PC-9 (cell line): ENCODE measurements around the gene HEY2.

ENCODE experiments used
- EZH2 ChIP-seq: fragments of 200-600 bp; sonication (generic); IDR thresholded peaks from 2 replicates; pipeline ENCODE4 v1.8.0; 2017; ENCODE audit warnings: antibody characterized with exemption, low read depth
- TF ChIP-seq, protein P1 (sequence below): fragments of 200-600 bp; sonication (generic); conservative IDR thresholded peaks from 2 replicates; pipeline ENCODE4 v1.6.1; 2017; ENCODE audit warnings: mixed run types, antibody characterized with exemption, mild to moderate bottlenecking, moderate library complexity

DNA sequence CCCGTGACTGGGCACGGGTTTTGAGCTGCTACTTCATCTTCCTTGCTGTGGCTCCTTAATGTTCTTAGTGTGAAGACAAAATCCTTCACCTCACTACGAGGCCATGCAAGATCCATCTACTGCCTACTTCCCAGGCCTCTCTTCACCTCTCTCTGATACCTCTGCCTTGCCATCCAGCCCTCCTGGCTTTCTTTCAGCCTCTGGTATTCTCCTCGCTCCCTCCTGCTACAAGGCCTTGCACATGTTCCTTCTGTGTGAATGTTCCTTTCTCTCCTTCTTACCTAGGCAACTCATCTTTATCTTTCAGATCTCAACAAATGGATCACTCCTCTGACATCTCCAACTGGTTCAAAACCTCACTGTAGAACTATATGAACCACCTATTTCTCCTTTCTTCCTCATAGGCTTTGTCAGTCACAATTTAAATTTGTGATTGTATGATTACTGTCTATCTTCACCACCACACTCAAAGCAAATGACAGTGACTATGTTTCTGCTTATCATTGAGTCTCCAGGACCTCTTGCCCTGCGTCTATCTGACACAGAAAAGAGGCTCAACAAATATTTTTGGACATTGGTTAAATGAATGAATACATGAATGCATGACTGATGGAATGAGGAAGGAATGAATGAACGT is 19.8 kb downstream of the HEY2 start:
- TF ChIP-seq, protein P1, sequence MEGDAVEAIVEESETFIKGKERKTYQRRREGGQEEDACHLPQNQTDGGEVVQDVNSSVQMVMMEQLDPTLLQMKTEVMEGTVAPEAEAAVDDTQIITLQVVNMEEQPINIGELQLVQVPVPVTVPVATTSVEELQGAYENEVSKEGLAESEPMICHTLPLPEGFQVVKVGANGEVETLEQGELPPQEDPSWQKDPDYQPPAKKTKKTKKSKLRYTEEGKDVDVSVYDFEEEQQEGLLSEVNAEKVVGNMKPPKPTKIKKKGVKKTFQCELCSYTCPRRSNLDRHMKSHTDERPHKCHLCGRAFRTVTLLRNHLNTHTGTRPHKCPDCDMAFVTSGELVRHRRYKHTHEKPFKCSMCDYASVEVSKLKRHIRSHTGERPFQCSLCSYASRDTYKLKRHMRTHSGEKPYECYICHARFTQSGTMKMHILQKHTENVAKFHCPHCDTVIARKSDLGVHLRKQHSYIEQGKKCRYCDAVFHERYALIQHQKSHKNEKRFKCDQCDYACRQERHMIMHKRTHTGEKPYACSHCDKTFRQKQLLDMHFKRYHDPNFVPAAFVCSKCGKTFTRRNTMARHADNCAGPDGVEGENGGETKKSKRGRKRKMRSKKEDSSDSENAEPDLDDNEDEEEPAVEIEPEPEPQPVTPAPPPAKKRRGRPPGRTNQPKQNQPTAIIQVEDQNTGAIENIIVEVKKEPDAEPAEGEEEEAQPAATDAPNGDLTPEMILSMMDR = no peak
- TF ChIP-seq EZH2 = no peak
